Thoracic aorta (tissue), 2 donors: ENCODE measurements around the gene ZIC1. TPM values are rescaled to one million over a fixed set of nuclear protein-coding genes. Genes with fewer than 3 reads are reported as not detected.

Experiments used
- ATAC-seq: fragments of 150-250 bp; one replicate; pipeline ENCODE4 v1.8.0; 2017; ENCODE audit warnings: low read depth; ENCODE audit not compliant: insufficient number of reproducible peaks, low FRiP score
- DNase-seq: peaks from one replicate; pipeline ENCODE4 v3.0.0-alpha.2; 2020; ENCODE audit warnings: low spot score
- H3K27ac ChIP-seq, 2 donors: fragments of 200-600 bp; sonication (generic); 1 replicate in 1 of 2; 2 replicates in 1 of 2; pipeline ENCODE4 v1.5.1; 2016; ENCODE audit warnings: mild to moderate bottlenecking in 2 of 2, moderate library complexity in 2 of 2
- H3K27me3 ChIP-seq: fragments of 200-600 bp; sonication (generic); replicated peaks from 2 replicates; pipeline ENCODE4 v1.6.0; 2016; ENCODE audit warnings: mild to moderate bottlenecking; ENCODE audit not compliant: insufficient read depth
- H3K36me3 ChIP-seq: fragments of 200-600 bp; sonication (generic); one replicate; pipeline ENCODE4 v1.5.1; 2016
- H3K4me1 ChIP-seq, 2 donors: fragments of 200-600 bp; sonication (generic); 1 replicate in 1 of 2; 2 replicates in 1 of 2; pipeline versions ENCODE4 v1.5.1 to v1.6.0; 2016; ENCODE audit warnings: low read depth in 2 of 2, mild to moderate bottlenecking in 1 of 2; ENCODE audit not compliant: control insufficient read depth in 1 of 2
- H3K4me3 ChIP-seq: fragments of 200-600 bp; sonication (generic); 2 replicates; pipeline ENCODE4 v1.5.1; 2016; ENCODE audit warnings: mild to moderate bottlenecking
- H3K9me3 ChIP-seq: fragments of 200-600 bp; sonication (generic); 2 replicates; pipeline ENCODE4 v1.5.1; 2016
- CTCF ChIP-seq: fragments of 200-600 bp; sonication (generic); IDR thresholded peaks from one replicate; pipeline ENCODE4 v1.5.1; 2019; ENCODE audit warnings: antibody characterized with exemption
- total RNA-seq, 2 donors: library from RNA; depleted of rRNA; stranded (reverse); fragments of >200 nt; gene quantifications; one replicate each; pipeline versions ENCODE4 v1.1.0 to v1.2.3, GENCODE V29; 2016

The ZIC1 gene
- total RNA-seq, 2 donors from 2014 or later, result 0.07 TPM; not detected in 1

- no peak for DNase-seq
- no peaks in the 10 kb centered on the region for H3K4me1 ChIP-seq
Observed at GRCh38 chr3:147364771-147365170, 44.4 kb upstream of the ZIC1 start.

GRCh38 chr3:147365196-147366115, 43.7 kb upstream of the ZIC1 start:
- DNase-seq (no peak), ATAC-seq (no peak)
- Histone ChIP-seq H3K27me3 (no peaks in the 10 kb centered on the region), H3K9me3 (no peaks in the 10 kb centered on the region), H3K4me1 (no peaks in the 10 kb centered on the region), H3K4me3 (no peak overlapping the region), H3K36me3 (no peaks in the 10 kb centered on the region), H3K27ac (no peak overlapping the region)
- TF ChIP-seq CTCF, result no peak

More at GRCh38 chr3:147364771-147365170, 44.4 kb upstream of the ZIC1 start:
- no peaks in the 10 kb centered on the region for H3K27me3 ChIP-seq
- no peak overlapping the region for H3K4me3 ChIP-seq
- ATAC-seq, result no peak
- no peak for TF ChIP-seq CTCF
- no peaks in the 10 kb centered on the region for H3K9me3 ChIP-seq
- H3K27ac ChIP-seq, result no peak overlapping the region
- H3K36me3 ChIP-seq, result no peaks in the 10 kb centered on the region

- no peak overlapping the region for H3K4me3 ChIP-seq
- no peaks in the 10 kb centered on the region for H3K27me3 ChIP-seq
- H3K4me1 ChIP-seq, result no peaks in the 10 kb centered on the region
- H3K27ac ChIP-seq, result no peak overlapping the region
- H3K36me3 ChIP-seq, result no peaks in the 10 kb centered on the region
- DNase-seq (no peak), ATAC-seq (no peak)
- TF ChIP-seq CTCF, result no peak
- H3K9me3 ChIP-seq, result no peaks in the 10 kb centered on the region
Observed at GRCh38 chr3:147367676-147368075, 41.5 kb upstream of the ZIC1 start.

GRCh38 chr3:147368151-147368550, 41.0 kb upstream of the ZIC1 start:
- ATAC-seq (no peak), DNase-seq (no peak)
- H3K4me3 ChIP-seq, result no peak overlapping the region
- no peaks in the 10 kb centered on the region for H3K9me3 ChIP-seq
- no peaks in the 10 kb centered on the region for H3K36me3 ChIP-seq
- no peaks in the 10 kb centered on the region for H3K27me3 ChIP-seq
- no peak for TF ChIP-seq CTCF
- peak overlapping the region in 1 of 2 donors; percentile 28 for H3K27ac ChIP-seq
- H3K4me1 ChIP-seq, result no peaks in the 10 kb centered on the region

GRCh38 chr3:147368561-147369221, 40.5 kb upstream of the ZIC1 start:
- H3K9me3 ChIP-seq, result no peaks in the 10 kb centered on the region
- ATAC-seq (no peak), DNase-seq (no peak)
- H3K27me3 ChIP-seq, result no peaks in the 10 kb centered on the region
- peak overlapping the region in 1 of 2 donors; percentile 28 for H3K27ac ChIP-seq
- no peaks in the 10 kb centered on the region for H3K36me3 ChIP-seq
- no peak overlapping the region for H3K4me3 ChIP-seq
- no peak for TF ChIP-seq CTCF
- H3K4me1 ChIP-seq, result no peaks in the 10 kb centered on the region
